Measurements from ENCODE around the gene CPT1A.

Gene CPT1A

GRCh38 chr11:68852628-68853027 lies 10.9 kb upstream of the CPT1A start:
- no peak for DNase-seq (ENCODE audit: low read depth)

DNA sequence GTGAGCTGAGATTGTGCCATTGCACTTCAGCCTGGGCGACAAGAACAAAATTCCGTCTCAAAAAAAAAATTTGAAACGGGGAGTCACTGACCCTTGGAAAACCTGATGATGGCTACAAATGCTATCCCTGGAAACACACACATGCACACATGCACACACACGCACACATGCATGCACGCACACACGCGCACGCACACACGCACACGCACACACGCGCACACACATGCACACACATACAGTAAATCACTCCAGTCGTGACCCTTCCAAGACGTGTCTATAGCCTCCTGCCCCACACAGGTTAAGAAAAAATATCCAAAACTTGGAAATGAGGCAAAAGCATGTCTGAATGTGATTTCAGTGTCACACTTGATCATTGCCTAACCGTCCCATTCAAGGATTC lies 6.7 kb upstream of the CPT1A start:
- no peak for DNase-seq (ENCODE audit: low read depth)

DNA sequence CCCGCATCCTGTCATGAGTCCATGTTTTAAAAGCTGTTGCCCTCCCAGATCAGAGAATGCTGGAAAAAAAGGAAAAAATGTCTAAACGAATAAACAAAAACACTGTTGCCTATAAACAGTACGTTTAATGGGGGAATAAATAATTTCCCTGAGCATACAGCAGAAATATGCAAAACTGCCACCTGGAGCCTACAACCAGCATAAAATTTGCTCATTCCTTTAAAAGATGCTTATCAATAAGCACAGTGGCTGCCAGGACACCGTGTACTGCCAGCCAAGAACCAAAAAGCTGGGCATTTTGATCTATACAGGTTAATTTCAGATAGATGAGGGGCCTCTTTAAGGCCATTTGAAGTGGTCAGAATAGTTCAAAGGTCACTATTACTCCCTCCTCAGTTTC lies 5.7 kb upstream of the CPT1A start:
- no peak for DNase-seq (ENCODE audit: low read depth)

- no peak for DNase-seq (ENCODE audit: low read depth)
Measured at GRCh38 chr11:68845351-68846002, 3.8 kb upstream of the CPT1A start.

DNA sequence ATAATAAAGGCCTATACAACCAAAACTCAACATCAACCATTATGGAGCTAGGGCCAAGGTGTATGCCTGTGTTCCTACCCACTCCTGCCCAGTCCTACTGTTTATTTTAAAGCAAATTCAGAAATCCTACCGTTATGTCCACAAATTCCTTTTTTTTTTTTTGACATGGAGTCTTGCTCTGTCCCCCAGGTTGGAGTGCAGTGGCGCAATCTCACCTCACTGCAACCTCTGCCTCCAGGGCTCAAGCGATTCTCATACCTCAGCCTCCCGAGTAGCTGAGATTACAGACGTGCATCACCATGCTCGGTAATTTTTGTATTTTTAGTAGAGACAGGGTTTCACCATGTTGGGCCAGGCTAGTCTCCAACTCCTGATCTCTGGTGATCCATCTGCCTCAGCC lies 3.1 kb upstream of the CPT1A start:
- DNase-seq (ENCODE audit: low read depth): no peak

- no peak for DNase-seq (ENCODE audit: low read depth)
Measured at GRCh38 chr11:68844376-68844775, 2.7 kb upstream of the CPT1A start.

DNA sequence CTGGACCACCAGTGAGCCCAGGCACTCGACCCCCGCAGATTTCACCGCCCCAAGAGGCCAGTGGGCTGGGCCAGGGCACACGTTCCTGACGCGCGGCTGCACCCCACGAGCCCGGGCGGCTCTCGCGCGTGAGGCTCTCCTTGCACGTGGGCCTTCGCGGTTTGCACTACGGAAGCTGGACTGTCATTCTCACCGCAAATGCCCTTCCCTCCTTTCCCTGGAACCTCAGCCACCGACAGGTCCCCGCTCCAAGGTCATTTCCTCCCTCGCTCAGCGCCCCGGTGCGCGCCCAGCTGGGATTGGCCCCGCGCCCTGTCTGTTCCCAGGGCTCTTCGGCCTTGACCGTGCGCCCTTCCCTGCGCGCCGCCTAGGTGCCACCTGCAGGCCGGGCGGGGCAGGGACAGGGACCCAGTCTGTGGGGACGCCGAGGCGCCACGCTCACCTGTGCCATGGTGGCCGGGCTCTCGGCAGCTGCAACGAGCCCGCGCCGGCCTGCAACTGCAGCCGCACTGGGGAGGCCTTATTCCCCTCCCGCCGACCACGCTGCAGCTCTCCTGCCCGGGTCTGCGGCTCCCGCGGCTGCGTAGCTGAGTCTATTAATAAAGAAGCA lies 2.1 kb upstream of the CPT1A start:
- DNase-seq (ENCODE audit: low read depth): no peak

GRCh38 chr11:68843052-68843561 lies 1.4 kb upstream of the CPT1A start:
- DNase-seq (ENCODE audit: low read depth): no peak

GRCh38 chr11:68842427-68843051 lies 823 bp upstream of the CPT1A start:
- no peak for DNase-seq (ENCODE audit: low read depth)

DNA sequence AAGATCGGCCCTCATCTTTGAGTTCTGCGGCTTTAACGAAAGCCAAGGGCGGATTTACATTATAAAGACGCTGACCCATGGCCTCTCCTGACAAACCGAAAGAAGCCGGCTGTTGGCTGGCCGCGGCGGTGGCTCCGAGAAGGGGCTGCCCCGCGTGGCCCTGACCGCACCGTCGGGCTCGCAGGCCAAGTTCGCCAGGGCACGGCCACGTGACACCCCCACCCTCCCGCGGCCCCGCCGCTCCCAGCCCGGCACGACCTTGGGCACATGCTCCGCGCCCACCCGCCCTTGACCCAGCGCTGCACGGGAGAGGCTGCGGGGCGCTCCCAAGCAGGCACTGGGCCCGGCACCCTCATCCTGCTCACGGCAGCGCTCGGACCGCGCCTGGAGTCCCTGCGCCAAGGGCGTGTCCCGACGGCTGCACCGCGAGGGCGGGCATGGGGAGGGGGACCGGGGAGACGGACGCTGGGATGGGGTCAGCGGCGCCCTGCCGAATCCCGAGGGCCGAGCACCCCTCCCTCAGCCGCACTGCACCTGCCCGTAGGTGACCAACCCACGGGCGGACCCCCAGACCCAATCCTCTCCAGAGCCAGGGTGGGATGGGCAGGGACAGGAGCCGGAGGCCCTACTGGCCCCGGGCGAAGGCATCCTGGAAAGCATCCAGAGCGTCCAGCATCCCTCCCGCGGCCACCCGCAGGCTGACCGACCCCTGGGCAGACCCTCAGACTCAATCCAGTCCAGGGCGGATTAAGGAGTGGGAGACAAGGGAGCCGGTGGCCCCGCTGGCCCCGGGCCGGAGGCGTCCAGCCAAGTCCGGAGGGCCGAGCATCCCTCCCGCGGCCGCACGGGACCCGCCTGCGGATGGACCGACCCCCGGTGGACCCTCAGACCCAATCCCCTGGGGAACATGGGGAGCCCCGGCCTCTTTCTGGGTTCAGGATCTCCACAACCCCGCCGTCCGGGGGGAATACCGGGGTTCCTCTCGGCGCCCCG lies 759 bp downstream of the CPT1A start:
- no peak for DNase-seq (ENCODE audit: low read depth)

DNA sequence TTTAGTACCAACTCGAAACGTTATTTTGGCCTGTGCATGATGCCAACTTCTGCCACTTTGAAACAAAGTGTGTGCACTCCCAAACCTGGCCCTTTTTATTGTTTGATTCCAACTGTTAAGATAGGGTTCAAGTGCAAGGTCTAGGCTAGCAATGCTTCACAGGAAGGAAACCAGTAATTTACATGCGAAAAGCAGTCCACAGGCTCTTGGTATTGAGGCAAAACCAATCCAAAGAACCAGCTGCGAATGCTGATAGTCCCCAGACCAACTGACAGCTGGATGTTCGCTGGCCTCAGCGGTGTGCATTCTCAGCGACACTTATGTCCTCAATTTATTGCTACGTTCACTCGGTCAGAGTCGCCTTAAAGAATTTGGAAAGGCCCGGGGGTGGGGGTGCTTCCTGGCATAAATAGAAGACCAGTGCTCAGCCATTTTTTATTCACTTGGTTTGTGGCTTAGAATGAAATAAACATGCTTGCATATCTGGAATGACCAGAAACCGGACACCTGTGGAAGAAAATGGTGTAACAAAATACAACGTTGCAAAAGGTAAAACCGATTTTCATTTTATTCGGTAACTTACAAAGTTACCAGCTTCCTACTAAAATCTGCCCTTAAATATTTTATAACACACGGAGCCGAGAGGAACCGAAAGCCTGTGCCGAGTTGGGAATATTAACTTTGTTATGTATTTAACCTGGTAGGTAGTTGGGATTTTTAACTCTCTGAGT lies 1.6 kb downstream of the CPT1A start:
- no peak for DNase-seq (ENCODE audit: low read depth)

- peak; percentile 92 for DNase-seq (ENCODE audit: low read depth)
Measured at GRCh38 chr11:68839054-68839865, 2.5 kb downstream of the CPT1A start.

DNA sequence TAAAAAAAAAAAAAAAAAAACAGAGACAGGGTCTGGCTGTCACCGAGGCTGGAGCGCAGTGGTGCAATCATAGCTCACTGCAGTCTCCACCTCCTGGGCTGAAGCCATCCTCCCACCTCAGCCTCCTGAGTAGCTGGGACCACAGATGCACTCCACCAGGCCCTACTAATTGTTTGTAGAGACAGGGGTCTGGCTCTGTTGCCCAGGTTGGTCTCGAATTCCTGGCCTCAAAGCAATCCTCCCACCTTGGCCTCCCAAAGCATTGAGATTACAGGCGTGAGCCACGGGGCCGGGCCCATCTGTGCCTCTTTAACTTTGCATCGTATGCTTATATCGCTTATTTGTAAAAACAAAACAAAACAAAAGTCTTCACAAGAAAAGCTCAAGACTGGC lies 3.1 kb downstream of the CPT1A start:
- DNase-seq (ENCODE audit: low read depth): no peak

DNA sequence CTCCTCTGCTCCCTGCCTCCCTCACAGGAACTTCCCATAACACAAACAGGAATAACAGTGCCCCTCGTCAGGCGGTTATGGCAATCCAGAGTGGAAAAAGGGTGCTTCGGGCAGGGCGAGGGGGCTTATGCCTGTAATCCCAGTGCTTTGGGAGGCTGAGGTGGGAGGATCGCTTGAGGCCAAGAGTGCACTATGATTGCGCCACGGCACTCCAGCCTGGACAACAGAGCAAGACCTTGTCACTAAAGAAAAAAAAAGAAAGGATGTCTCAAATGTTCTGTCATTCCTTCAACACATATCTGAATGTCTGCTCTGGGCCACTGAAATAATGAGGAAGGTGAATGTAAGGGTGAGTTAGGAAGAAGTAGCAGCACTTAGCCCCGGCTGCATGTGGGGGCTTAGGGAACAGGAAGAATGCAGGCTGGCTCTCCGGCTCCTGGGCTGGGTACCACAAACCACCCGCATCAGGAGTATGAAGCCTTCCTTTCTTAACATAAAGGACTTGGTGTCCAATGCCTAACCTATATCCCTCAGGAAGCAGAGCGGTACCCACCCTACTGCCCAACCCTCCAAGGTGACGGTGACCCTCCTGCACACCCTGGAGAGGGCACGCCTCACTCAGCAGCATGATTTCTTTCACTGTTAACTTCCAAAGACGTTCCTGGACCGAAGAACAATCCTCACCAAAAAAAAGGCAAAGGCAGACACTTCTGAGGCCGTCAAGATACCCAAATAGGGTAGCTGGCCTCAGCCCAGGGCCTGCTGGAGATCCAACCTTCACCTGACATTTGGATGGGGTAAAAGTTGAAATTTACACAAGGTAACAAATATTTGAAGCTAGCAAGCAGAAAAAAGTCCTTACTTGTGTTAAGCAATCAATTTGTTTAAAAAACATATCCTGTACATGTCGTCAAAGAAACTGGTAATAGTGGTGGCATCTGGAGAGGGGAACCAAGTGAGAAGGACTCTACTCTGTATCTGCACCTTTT lies 3.8 kb downstream of the CPT1A start:
- DNase-seq (ENCODE audit: low read depth): no peak

GRCh38 chr11:68835749-68836148 lies 6.0 kb downstream of the CPT1A start:
- DNase-seq (ENCODE audit: low read depth): no peak

GRCh38 chr11:68835328-68835727 lies 6.4 kb downstream of the CPT1A start:
- DNase-seq (ENCODE audit: low read depth): no peak

- DNase-seq (ENCODE audit: low read depth): no peak
Measured at GRCh38 chr11:68832476-68833181, 9.1 kb downstream of the CPT1A start.

DNA sequence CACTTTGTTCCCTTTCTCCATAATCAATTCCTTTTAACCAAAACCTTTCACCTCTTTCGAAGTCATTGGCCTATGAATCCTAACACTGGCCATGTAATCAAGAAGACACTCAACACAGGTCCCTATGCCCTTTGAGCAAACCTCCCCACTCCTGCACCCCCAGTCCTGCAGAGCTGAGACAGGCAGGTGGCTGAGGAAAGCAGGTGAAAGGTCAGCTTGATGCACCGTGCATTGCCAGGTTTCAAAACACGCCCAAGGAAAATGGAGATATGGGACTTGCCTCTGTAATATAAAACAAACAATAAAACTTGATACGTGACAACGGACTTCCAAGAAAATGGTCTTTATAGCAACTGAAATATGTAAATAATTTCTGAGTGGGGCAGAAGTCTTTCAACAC lies 10.6 kb downstream of the CPT1A start:
- DNase-seq (ENCODE audit: low read depth): no peak

DNA sequence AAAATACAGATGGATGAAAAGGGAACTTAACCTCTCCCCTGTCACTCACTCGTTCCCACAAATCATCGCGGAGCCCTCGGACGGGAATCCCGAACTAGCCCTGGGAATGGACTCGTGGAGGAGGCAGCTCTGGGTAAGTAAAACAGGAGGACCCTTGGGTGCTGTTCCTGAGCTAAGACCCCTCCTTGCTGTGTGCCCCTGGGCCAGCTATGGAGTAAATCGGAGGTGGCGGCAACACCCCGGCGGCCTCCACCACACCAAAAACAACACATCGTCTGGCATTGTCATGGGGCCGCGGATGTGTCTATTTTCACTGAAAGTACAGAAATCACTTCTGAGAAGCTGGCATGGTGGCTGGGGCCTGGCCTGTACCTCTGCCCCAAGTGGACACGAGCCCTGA lies 12.1 kb downstream of the CPT1A start:
- no peak for DNase-seq (ENCODE audit: low read depth)
